D721Med (cell line): ENCODE results near the gene PLEKHG3.
A peak's percentile ranks its signal among the peaks of the same experiment; 100 is the strongest.

Experiments
- DNase-seq: peaks from one replicate; pipeline ENCODE4 v3.0.0; 2011; ENCODE audit warnings: low spot score; ENCODE audit not compliant: insufficient read length
- FAIRE-seq: peaks from 2 replicates; lab custom pipeline; 2011; peaks lifted over from hg19 to GRCh38; lab: Jason Lieb, UNC
- CTCF ChIP-seq: IDR thresholded peaks from 2 replicates; pipeline ENCODE4 v1.5.1; 2012; ENCODE audit warnings: mild to moderate bottlenecking, control low read depth; ENCODE audit not compliant: insufficient read depth; ENCODE audit errors: missing control alignments

The PLEKHG3 gene

GRCh38 chr14:64759555-64759938, 55.3 kb downstream of the PLEKHG3 start:
- FAIRE-seq: no peak
- no peak for DNase-seq
- TF ChIP-seq CTCF: no peak

- FAIRE-seq (no peak), DNase-seq (peak; percentile 77)
- TF ChIP-seq CTCF: peak; percentile 44
These were observed 56.0 kb downstream of the PLEKHG3 start for GRCh38 chr14:64760146-64760755.

GRCh38 chr14:64760916-64761315, 56.7 kb downstream of the PLEKHG3 start:
- no peak for DNase-seq
- TF ChIP-seq CTCF: no peak
- FAIRE-seq: no peak

GRCh38 chr14:64761441-64762043, 57.3 kb downstream of the PLEKHG3 start:
- FAIRE-seq: no peak
- TF ChIP-seq CTCF: no peak
- DNase-seq: no peak

- DNase-seq: peak; percentile 41
- TF ChIP-seq CTCF: no peak
- FAIRE-seq: no peak
These were observed 58.1 kb downstream of the PLEKHG3 start for GRCh38 chr14:64762044-64763034.

- DNase-seq (no peak), FAIRE-seq (no peak)
- no peak for TF ChIP-seq CTCF
These were observed 59.0 kb downstream of the PLEKHG3 start for GRCh38 chr14:64763085-64763782.
